ENCODE data around the gene F10. TPM values are rescaled to one million over a fixed set of nuclear protein-coding genes. Genes with fewer than 3 reads are reported as not detected.

F10 gene
- total and polyA plus RNA-seq, 4 donors, result 2.5 to 18.8 (median 7.7) TPM

DNA sequence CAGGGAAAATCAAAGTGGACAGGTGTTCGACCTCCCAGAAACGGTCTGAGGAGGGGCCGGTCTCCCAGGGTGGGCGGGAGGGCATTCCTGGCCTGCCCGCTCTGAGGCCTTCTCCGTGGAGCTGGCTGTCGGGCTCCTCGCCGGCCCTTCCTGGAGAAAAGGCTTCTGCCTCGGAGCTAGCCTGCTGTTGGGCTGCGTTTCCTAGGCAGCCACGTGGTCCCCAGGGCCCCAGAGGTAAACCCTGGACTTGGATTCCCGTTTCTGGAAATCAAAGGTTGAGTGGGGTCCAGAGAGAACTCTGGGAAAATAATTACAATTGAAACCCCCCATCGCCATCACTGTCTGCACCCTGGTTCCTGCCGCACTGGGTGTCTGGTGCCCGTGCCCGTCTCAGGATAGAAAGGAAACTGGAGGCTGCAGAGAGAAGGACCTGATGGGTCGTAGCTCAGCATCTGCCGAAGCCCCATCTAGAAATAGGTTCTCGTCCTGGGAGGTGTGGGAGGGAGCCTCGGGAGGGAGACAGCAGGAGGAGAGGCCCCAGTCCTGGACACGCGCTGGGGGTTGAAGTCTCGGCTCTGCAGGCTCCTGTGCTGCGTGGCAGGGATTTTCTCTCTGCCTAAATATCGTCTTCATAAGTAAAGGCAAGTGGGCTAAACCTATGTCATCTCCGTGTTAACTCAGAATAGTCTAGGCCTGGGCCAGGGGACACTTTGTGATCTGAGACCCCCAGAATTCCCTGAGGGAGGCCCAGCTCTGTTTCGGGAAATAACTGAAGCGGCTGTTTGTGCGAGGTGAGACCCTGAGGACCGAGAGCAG, 28.2 kb downstream of the F10 start:
- Histone ChIP-seq H3K27ac (ENCODE audit: low read depth in 1 of 2, low read length in 1 of 2) (no peak overlapping the region), H3K36me3 (ENCODE audit: control insufficient read depth in 4 of 4, insufficient read depth in 4 of 4, low read length in 4 of 4) (no peaks in the 10 kb centered on the region), H3K9me3 (ENCODE audit: control insufficient read depth in 4 of 4, insufficient read depth in 3 of 4, low read length in 3 of 4) (no peaks in the 10 kb centered on the region), H3K4me3 (no peak overlapping the region), H3K9ac (ENCODE audit: insufficient read depth in 1 of 2, low read length in 2 of 2) (no peak overlapping the region), H3K27me3 (ENCODE audit: control insufficient read depth in 3 of 3, insufficient read depth in 3 of 3, low read length in 2 of 3) (peaks cover 0 to 6% (median 2%) of the 10 kb centered on the region in 3 donors), H3K4me1 (ENCODE audit: control insufficient read depth in 5 of 5, insufficient read depth in 5 of 5, low read length in 5 of 5) (peaks cover 0 to 21% (median 4%) of the 10 kb centered on the region in 5 donors)
- TF ChIP-seq, protein P1, sequence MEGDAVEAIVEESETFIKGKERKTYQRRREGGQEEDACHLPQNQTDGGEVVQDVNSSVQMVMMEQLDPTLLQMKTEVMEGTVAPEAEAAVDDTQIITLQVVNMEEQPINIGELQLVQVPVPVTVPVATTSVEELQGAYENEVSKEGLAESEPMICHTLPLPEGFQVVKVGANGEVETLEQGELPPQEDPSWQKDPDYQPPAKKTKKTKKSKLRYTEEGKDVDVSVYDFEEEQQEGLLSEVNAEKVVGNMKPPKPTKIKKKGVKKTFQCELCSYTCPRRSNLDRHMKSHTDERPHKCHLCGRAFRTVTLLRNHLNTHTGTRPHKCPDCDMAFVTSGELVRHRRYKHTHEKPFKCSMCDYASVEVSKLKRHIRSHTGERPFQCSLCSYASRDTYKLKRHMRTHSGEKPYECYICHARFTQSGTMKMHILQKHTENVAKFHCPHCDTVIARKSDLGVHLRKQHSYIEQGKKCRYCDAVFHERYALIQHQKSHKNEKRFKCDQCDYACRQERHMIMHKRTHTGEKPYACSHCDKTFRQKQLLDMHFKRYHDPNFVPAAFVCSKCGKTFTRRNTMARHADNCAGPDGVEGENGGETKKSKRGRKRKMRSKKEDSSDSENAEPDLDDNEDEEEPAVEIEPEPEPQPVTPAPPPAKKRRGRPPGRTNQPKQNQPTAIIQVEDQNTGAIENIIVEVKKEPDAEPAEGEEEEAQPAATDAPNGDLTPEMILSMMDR (IDR thresholded peaks at IDR 0.05; ENCODE audit: control extremely low read depth, extremely low read depth), result no peak
- DNase-seq (no peak), ATAC-seq (ENCODE audit: insufficient read depth, low FRiP score) (no peak)
- 92 to 95% methylated on average over 31 of the region's 31 CpGs for WGBS, 2 donors

GRCh38 chr13:113151745-113152690, 29.4 kb downstream of the F10 start:
- H3K4me3 ChIP-seq, result no peak overlapping the region
- DNase-seq, result peak; percentile 48 to 78 (median 71)
- H3K9ac ChIP-seq (ENCODE audit: insufficient read depth in 1 of 2, low read length in 2 of 2), result no peak overlapping the region

DNA sequence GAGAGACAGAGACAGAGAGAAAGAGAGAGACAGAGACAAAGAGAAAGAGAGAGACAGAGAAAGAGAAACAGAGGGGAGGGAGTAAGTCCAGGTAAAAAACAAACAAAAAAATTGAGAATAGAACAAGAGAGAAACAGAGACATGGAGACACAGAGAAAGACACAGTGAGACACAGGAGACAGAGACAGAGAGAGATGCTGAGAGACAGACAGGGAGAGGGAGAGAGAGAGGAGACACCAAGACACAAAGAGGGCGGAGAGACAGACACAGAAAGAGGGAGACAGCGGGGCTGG, 30.0 kb downstream of the F10 start:
- 49 to 64% methylated on average over 2 of the region's 2 CpGs for WGBS, 2 donors
- H3K9ac ChIP-seq (ENCODE audit: insufficient read depth in 1 of 2, low read length in 2 of 2), result peak overlapping the region in 1 of 2 donors; percentile 71
- ATAC-seq (ENCODE audit: insufficient read depth, low FRiP score), result no peak

More at GRCh38 chr13:113151745-113152690, 29.4 kb downstream of the F10 start:
- no peaks in the 10 kb centered on the region for H3K36me3 ChIP-seq (ENCODE audit: control insufficient read depth in 4 of 4, insufficient read depth in 4 of 4, low read length in 4 of 4)
- H3K27ac ChIP-seq (ENCODE audit: low read depth in 1 of 2, low read length in 1 of 2), result no peak overlapping the region
- ATAC-seq (ENCODE audit: insufficient read depth, low FRiP score), result no peak
- TF ChIP-seq, protein P1 (IDR thresholded peaks at IDR 0.05; ENCODE audit: control extremely low read depth, extremely low read depth), result no peak
- H3K27me3 ChIP-seq (ENCODE audit: control insufficient read depth in 3 of 3, insufficient read depth in 3 of 3, low read length in 2 of 3), result peaks cover 0 to 6% (median 2%) of the 10 kb centered on the region in 3 donors
- WGBS, 2 donors, result 58 to 68% methylated on average over 24 to 28 of the region's 28 CpGs
- H3K4me1 ChIP-seq (ENCODE audit: control insufficient read depth in 5 of 5, insufficient read depth in 5 of 5, low read length in 5 of 5), result peaks cover 0 to 21% (median 4%) of the 10 kb centered on the region in 5 donors
- H3K9me3 ChIP-seq (ENCODE audit: control insufficient read depth in 4 of 4, insufficient read depth in 3 of 4, low read length in 3 of 4), result no peaks in the 10 kb centered on the region

More for the DNA sequence above, 30.0 kb downstream of the F10 start:
- H3K9me3 ChIP-seq (ENCODE audit: control insufficient read depth in 4 of 4, insufficient read depth in 3 of 4, low read length in 3 of 4), result no peaks in the 10 kb centered on the region
- H3K36me3 ChIP-seq (ENCODE audit: control insufficient read depth in 4 of 4, insufficient read depth in 4 of 4, low read length in 4 of 4), result no peaks in the 10 kb centered on the region
- peak overlapping the region in 1 of 2 donors; percentile 90 for H3K27ac ChIP-seq (ENCODE audit: low read depth in 1 of 2, low read length in 1 of 2)
- peaks cover 0 to 6% (median 2%) of the 10 kb centered on the region in 3 donors for H3K27me3 ChIP-seq (ENCODE audit: control insufficient read depth in 3 of 3, insufficient read depth in 3 of 3, low read length in 2 of 3)
- no peak overlapping the region for H3K4me3 ChIP-seq
- peaks cover 0 to 21% (median 4%) of the 10 kb centered on the region in 5 donors for H3K4me1 ChIP-seq (ENCODE audit: control insufficient read depth in 5 of 5, insufficient read depth in 5 of 5, low read length in 5 of 5)
- TF ChIP-seq, protein P1 (IDR thresholded peaks at IDR 0.05; ENCODE audit: control extremely low read depth, extremely low read depth), result no peak
- DNase-seq, result no peak

All from lung (tissue), 12 donors.